H1 (cell line): ENCODE results near the gene ETV4. TPM values are rescaled to one million over a fixed set of nuclear protein-coding genes. Genes with fewer than 3 reads are reported as not detected.

Experiments
- CTCF ChIA-PET: fragments of 300-600 bp; sonication (Branson Sonifier 250); formaldehyde crosslinking; loops from one replicate; lab custom pipeline; 2021; ENCODE audit not compliant: partially characterized antibody; lab: Charles Lee
- POLR2A ChIA-PET: fragments of 300-600 bp; sonication (Branson Sonifier 250); formaldehyde crosslinking; loops from one replicate; lab custom pipeline; 2021; ENCODE audit warnings: inconsistent platforms; ENCODE audit not compliant: partially characterized antibody; lab: Charles Lee
- DNase-seq, 2 experiments: peaks; one replicate each; pipeline versions ENCODE4 v3.0.0 to v3.0.0-alpha.2; 2010 to 2022; ENCODE audit warnings: low spot score in 2 of 2, low read depth in 1 of 2, mixed read lengths in 1 of 2
- FAIRE-seq: peaks from 2 replicates; lab custom pipeline; 2011; peaks lifted over from hg19 to GRCh38; lab: Jason Lieb, UNC
- H2AFZ ChIP-seq: 2 replicates; pipeline ENCODE4 v1.8.1; 2012; ENCODE audit warnings: low read length, inconsistent platforms
- H2AK5ac ChIP-seq: 2 replicates; pipeline ENCODE4 v1.6.1; 2013; ENCODE audit warnings: low read depth, low read length
- H2BK120ac ChIP-seq: replicated peaks from 2 replicates; pipeline ENCODE3; 2013; ENCODE audit warnings: low read depth, low read length, inconsistent platforms
- H2BK12ac ChIP-seq: 2 replicates; pipeline ENCODE4 v1.6.1; 2013; ENCODE audit warnings: low read depth, low read length
- H2BK15ac ChIP-seq: 2 replicates; pipeline ENCODE4 v1.6.1; 2013; ENCODE audit warnings: low read length
- H2BK20ac ChIP-seq: 2 replicates; pipeline ENCODE4 v1.6.1; 2013; ENCODE audit warnings: low read length
- H2BK5ac ChIP-seq: 2 replicates; pipeline ENCODE4 v1.6.1; 2013; ENCODE audit warnings: low read depth, low read length
- H3K14ac ChIP-seq: 2 replicates; pipeline ENCODE4 v1.6.1; 2013; ENCODE audit warnings: inconsistent platforms; ENCODE audit not compliant: insufficient read length
- H3K18ac ChIP-seq: 2 replicates; pipeline ENCODE4 v1.6.1; 2013; ENCODE audit warnings: low read length; ENCODE audit errors: extremely low read depth
- H3K23ac ChIP-seq: 2 replicates; pipeline ENCODE4 v1.6.1; 2013; ENCODE audit warnings: inconsistent platforms; ENCODE audit not compliant: insufficient read length
- H3K23me2 ChIP-seq: 2 replicates; pipeline ENCODE4 v1.6.1; 2013; ENCODE audit warnings: low read depth, low read length
- H3K27ac ChIP-seq: 2 replicates; pipeline ENCODE4 v1.6.1; 2011; ENCODE audit warnings: low read depth, low read length, inconsistent platforms
- H3K27me3 ChIP-seq, 4 experiments: replicated peaks in 1 of 4; 1 replicate in 1 of 4; 2 replicates in 3 of 4; pipeline versions ENCODE4 v1.6.1 to v1.8.1; 2011 to 2013; ENCODE audit warnings: low read length in 3 of 4, mild to moderate bottlenecking in 3 of 4, inconsistent platforms in 2 of 4, mixed read lengths in 2 of 4, moderate library complexity in 1 of 4; ENCODE audit not compliant: control insufficient read depth in 3 of 4, insufficient read depth in 3 of 4; ENCODE audit errors: extremely low read depth in 1 of 4
- H3K36me3 ChIP-seq, 4 experiments: 2 replicates each; pipeline versions ENCODE4 v1.6.1 to v1.8.1; 2011 to 2013; ENCODE audit warnings: mild to moderate bottlenecking in 4 of 4, low read length in 3 of 4, moderate library complexity in 2 of 4, control low read depth in 1 of 4, inconsistent platforms in 1 of 4; ENCODE audit not compliant: insufficient read depth in 4 of 4, control insufficient read depth in 2 of 4
- H3K4ac ChIP-seq: replicated peaks from 2 replicates; pipeline ENCODE3; 2013; ENCODE audit warnings: low read length, low read depth, mixed read lengths, inconsistent platforms; ENCODE audit not compliant: insufficient read length
- H3K4me1 ChIP-seq, 4 experiments: replicated peaks in 1 of 4; 1 replicate in 1 of 4; 2 replicates in 3 of 4; pipeline versions ENCODE4 v1.6.1 to v1.8.1; 2011 to 2013; ENCODE audit warnings: low read length in 3 of 4, inconsistent platforms in 2 of 4, mixed read lengths in 1 of 4; ENCODE audit not compliant: insufficient read depth in 4 of 4, control insufficient read depth in 3 of 4
- H3K4me2 ChIP-seq, 2 experiments: 2 replicates each; pipeline versions ENCODE4 v1.6.1 to v1.8.1; 2011 to 2013; ENCODE audit warnings: low read depth in 2 of 2, low read length in 2 of 2, control low read depth in 1 of 2, inconsistent platforms in 1 of 2, mild to moderate bottlenecking in 1 of 2; ENCODE audit not compliant: insufficient read depth in 1 of 2
- H3K4me3 ChIP-seq, 4 experiments: fragments of 200-600, 300-600 bp in 1 of 4; sonication (generic), shearing (Covaris generic), sonication (Bioruptor Twin) in 1 of 4; 2 replicates each; pipeline versions ENCODE4 v1.5.1 to v1.8.1; 2011 to 2016; ENCODE audit warnings: low read length in 4 of 4, low read depth in 3 of 4, control low read depth in 2 of 4, inconsistent platforms in 2 of 4, mild to moderate bottlenecking in 2 of 4, mixed read lengths in 1 of 4, moderate library complexity in 1 of 4; ENCODE audit not compliant: insufficient read depth in 2 of 4; ENCODE audit errors: extremely low read depth in 1 of 4
- H3K56ac ChIP-seq: replicated peaks from 2 replicates; pipeline ENCODE3; 2013; ENCODE audit warnings: low read depth, mild to moderate bottlenecking, mixed read lengths, low read length, inconsistent platforms; ENCODE audit not compliant: insufficient read length
- H3K79me1 ChIP-seq: 2 replicates; pipeline ENCODE4 v1.6.1; 2013; ENCODE audit warnings: low read depth, low read length, control low read depth
- H3K79me2 ChIP-seq, 2 experiments: 2 replicates each; pipeline versions ENCODE4 v1.6.1 to v1.8.1; 2012 to 2013; ENCODE audit warnings: low read length in 2 of 2, mild to moderate bottlenecking in 2 of 2, inconsistent platforms in 1 of 2; ENCODE audit not compliant: insufficient read depth in 2 of 2, control insufficient read depth in 1 of 2
- H3K9ac ChIP-seq, 4 experiments: replicated peaks in 1 of 4; 1 replicate in 1 of 4; 2 replicates in 3 of 4; pipeline versions ENCODE4 v1.6.1 to v1.8.1; 2011 to 2013; ENCODE audit warnings: low read depth in 3 of 4, low read length in 3 of 4, control low read depth in 2 of 4, mild to moderate bottlenecking in 2 of 4, moderate library complexity in 2 of 4, inconsistent platforms in 1 of 4; ENCODE audit errors: extremely low read depth in 1 of 4
- H3K9me3 ChIP-seq, 2 experiments: 2 replicates each; pipeline versions ENCODE4 v1.6.1 to v1.8.1; 2012 to 2013; ENCODE audit warnings: mild to moderate bottlenecking in 2 of 2, moderate library complexity in 2 of 2, control low read depth in 1 of 2, inconsistent platforms in 1 of 2, low read depth in 1 of 2, low read length in 1 of 2, mixed read lengths in 1 of 2; ENCODE audit not compliant: insufficient read depth in 2 of 2
- H4K20me1 ChIP-seq, 2 experiments: replicated peaks in 1 of 2; 2 replicates each; pipeline versions ENCODE3 to v1.8.1; 2011 to 2013; ENCODE audit warnings: inconsistent platforms in 2 of 2, low read length in 2 of 2, mild to moderate bottlenecking in 1 of 2; ENCODE audit not compliant: insufficient read depth in 2 of 2, control insufficient read depth in 1 of 2
- H4K5ac ChIP-seq: 2 replicates; pipeline ENCODE4 v1.6.1; 2013; ENCODE audit warnings: low read length, low read depth, mixed read lengths, inconsistent platforms; ENCODE audit not compliant: insufficient read length
- H4K8ac ChIP-seq: 2 replicates; pipeline ENCODE4 v1.8.0; 2013; ENCODE audit warnings: mild to moderate bottlenecking, moderate library complexity, low read length, inconsistent platforms; ENCODE audit not compliant: insufficient read depth; ENCODE audit errors: extremely low read depth
- H4K91ac ChIP-seq: replicated peaks from 2 replicates; pipeline ENCODE3; 2013; ENCODE audit warnings: low read length, mixed read lengths, inconsistent platforms; ENCODE audit not compliant: insufficient read length
- CBX5 ChIP-seq: fragments of 300-800, 300-1000 bp; sonication (generic); IDR thresholded peaks from 2 replicates; pipeline ENCODE4 v1.7.1; 2016; ENCODE audit warnings: antibody characterized with exemption, low read length, low read depth
- CBX8 ChIP-seq: fragments of 300-800, 300-1000 bp; sonication (generic); IDR thresholded peaks from 2 replicates; pipeline ENCODE4 v1.7.1; 2016; ENCODE audit warnings: low read depth, low read length, borderline replicate concordance
- CTBP2 ChIP-seq: IDR thresholded peaks from 2 replicates; pipeline ENCODE4 v1.7.0; 2011; ENCODE audit warnings: borderline replicate concordance, mild to moderate bottlenecking, moderate library complexity, mixed read lengths, low read length; ENCODE audit not compliant: insufficient read depth, insufficient read length
- POLR2AphosphoS5 ChIP-seq: IDR thresholded peaks from 2 replicates; pipeline ENCODE4 v1.6.1; 2011; ENCODE audit warnings: low read depth, low read length
- SP4 ChIP-seq: IDR thresholded peaks from 2 replicates; pipeline ENCODE4 v1.6.1; 2012; ENCODE audit warnings: low read length, inconsistent platforms
- TBP ChIP-seq: IDR thresholded peaks from 2 replicates; pipeline ENCODE4 v1.6.1; 2011; ENCODE audit warnings: low read depth, low read length, improper control_type of control experiment
- YY1 ChIP-seq: IDR thresholded peaks from 2 replicates; pipeline ENCODE4 v1.6.1; 2011; ENCODE audit warnings: low read depth, mild to moderate bottlenecking, low read length
- WGBS, 2 experiments: shearing (Covaris generic) in 1 of 2; methylation state at CpG; one replicate each; pipeline versions ENCODE4 v1.1.6 to v1.1.7; 2013 to 2015; ENCODE audit warnings: low lambda C conversion rate in 2 of 2, mixed read lengths in 2 of 2, inconsistent platforms in 1 of 2, low coverage in 1 of 2, missing lambda C conversion rate in 1 of 2; ENCODE audit not compliant: insufficient replicate concordance in 2 of 2, insufficient coverage in 1 of 2, insufficient read length in 1 of 2; ENCODE audit errors: extremely low coverage in 1 of 2, missing lambda C conversion rate in 1 of 2; 5-methylcytosine and 5-hydroxymethylcytosine counted together
- polyA plus RNA-seq, 7 experiments: library from polyadenylated mRNA; depleted of rRNA in 3 of 7; stranded (reverse) in 5 of 7; unstranded in 2 of 7; fragments of >200 nt in 5 of 7; fragments of 200-250 nt in 2 of 7; gene quantifications; 1 replicate in 5 of 7; 2 replicates in 1 of 7; 4 replicates in 1 of 7; pipeline versions ENCODE4 v1.2.1 to v1.2.3, GENCODE V29; 2011 to 2013; ENCODE audit warnings: missing spikeins in 2 of 7, mixed read lengths in 2 of 7
- total RNA-seq: library from RNA; stranded (reverse); fragmentation: NEBNext Ultra II Directional; extraction: Animal tissue kit (Norgen Biotek cat#: 25700); gene quantifications from 2 replicates; pipeline ENCODE4 v1.2.1, GENCODE V29; 2021

The ETV4 gene
- total and polyA plus RNA-seq, 2 of the 8 experiments (the other 6 are each of a cell fraction or from before 2014, with no cell fraction given), result 75.2 to 143 TPM

DNA sequence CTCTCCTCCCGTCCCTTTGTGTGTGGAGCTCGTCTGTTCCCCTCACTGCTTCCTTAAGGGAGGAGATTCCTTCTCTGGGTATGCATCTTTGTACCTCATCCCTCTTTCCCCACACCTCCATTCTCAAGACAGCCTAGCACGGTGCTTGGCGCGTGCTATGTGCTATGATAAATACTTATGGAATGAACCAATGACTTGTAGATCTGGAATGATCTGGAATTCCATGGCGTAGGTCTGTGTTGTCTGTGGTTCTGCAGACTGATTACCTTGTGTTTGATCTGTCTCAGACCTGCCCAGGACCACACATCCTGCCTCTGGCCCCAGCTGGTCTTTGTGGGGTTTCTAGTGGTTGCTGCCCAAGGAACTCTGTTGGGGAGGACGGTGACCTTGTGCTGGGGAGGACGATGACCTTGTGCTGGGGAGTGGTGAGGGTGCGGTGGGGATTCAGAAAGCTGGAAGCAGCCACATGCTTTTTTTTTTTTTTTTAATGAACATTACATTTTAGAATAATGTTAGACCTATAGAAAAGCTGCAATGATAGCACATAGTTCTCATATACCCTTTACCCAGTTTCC lies 33.5 kb upstream of the ETV4 start:
- Histone ChIP-seq H3K4me2 (no peak overlapping the region), H4K91ac (peak overlapping the region; percentile 76), H3K27ac (peak overlapping the region; percentile 49; the same call in 1 of the 2 replicates), H3K4ac (no peak overlapping the region), H3K79me1 (no peaks in the 10 kb centered on the region), H2BK15ac (0 out of 2 replicates have a peak overlapping the region, but pooled peaks have one; percentile 13), H2AK5ac (no peak overlapping the region; the same call in 1 of the 2 replicates), H3K9me3 (no peaks in the 10 kb centered on the region), H3K23ac (no peak overlapping the region), H4K5ac (no peak overlapping the region), H3K14ac (no peak overlapping the region), H4K8ac (no peak overlapping the region), H3K4me3 (no peak overlapping the region), H2BK5ac (peak overlapping the region; percentile 82; the same call in 1 of the 2 replicates), H3K27me3 (no peaks in the 10 kb centered on the region), H2BK12ac (peak overlapping the region; percentile 12; the same call in 1 of the 2 replicates), H3K18ac (peak overlapping the region; percentile 7; the same call in 1 of the 2 replicates), H3K79me2 (no peaks in the 10 kb centered on the region), H3K9ac (no peak overlapping the region), H3K4me1 (peaks cover 6 to 21% (median 13%) of the 10 kb centered on the region in 4 experiments; a peak in 5 of 7 replicates), H2AFZ (peak overlapping the region; percentile 20; the same call in 1 of the 2 replicates), H4K20me1 (no peaks in the 10 kb centered on the region), H3K23me2 (no peaks in the 10 kb centered on the region; the same call in 1 of the 2 replicates), H3K56ac (no peak overlapping the region), H3K36me3 (no peaks in the 10 kb centered on the region), H2BK20ac (peak overlapping the region; percentile 7), H2BK120ac (no peak overlapping the region)
- 88% methylated on average over 8 of the region's 9 CpGs; no CpG with 5 or more reads in 1 of the 2 experiments for WGBS, 2 experiments
- ChIA-PET CTCF (interaction anchor here (0.6 to 12.3 kb wide), 11 partner anchors 12 to 192 kb away, joined by 3 to 220 read pairs (median 4); partner anchors contain the start of genes DHX8 and SOST), POLR2A (interaction anchor here (0.6 to 2.5 kb wide), 5 partner anchors 11 to 94 kb away, joined by 3 to 11 read pairs (median 5); no protein-coding TSS in a partner anchor)
- TF ChIP-seq CBX5 (no peak), SP4 (no peak), POLR2AphosphoS5 (no peak), TBP (no peak), CBX8 (no peak), CTBP2 (no peak), YY1 (no peak)
- DNase-seq, result no peak
- no peak for FAIRE-seq
